Measurements from ENCODE around the gene SLC19A2.
"Not testable (repeated sequence)": the region's sequence is repeated elsewhere in the genome, so short reads cannot be mapped to it uniquely, and the experiment has no call there.

Gene SLC19A2

GRCh38 chr1:169508432-169509338 lies 22.9 kb upstream of the SLC19A2 start:
- DNase-seq (ENCODE audit: low spot score): no peak

- DNase-seq (ENCODE audit: low spot score): no peak
These were observed 21.7 kb upstream of the SLC19A2 start for GRCh38 chr1:169507413-169507812.

GRCh38 chr1:169503601-169504000 lies 17.9 kb upstream of the SLC19A2 start:
- not testable (repeated sequence) for DNase-seq (ENCODE audit: low spot score)

- DNase-seq (ENCODE audit: low spot score): no peak
These were observed 14.1 kb upstream of the SLC19A2 start for GRCh38 chr1:169499807-169500206.

- no peak for DNase-seq (ENCODE audit: low spot score)
These were observed 11.6 kb upstream of the SLC19A2 start for GRCh38 chr1:169497317-169497716.

GRCh38 chr1:169495916-169496315 lies 10.2 kb upstream of the SLC19A2 start:
- no peak for DNase-seq (ENCODE audit: low spot score)

GRCh38 chr1:169495046-169495775 lies 9.5 kb upstream of the SLC19A2 start:
- DNase-seq (ENCODE audit: low spot score): no peak

- DNase-seq (ENCODE audit: low spot score): no peak
These were observed 8.6 kb upstream of the SLC19A2 start for GRCh38 chr1:169494343-169494742.

- no peak for DNase-seq (ENCODE audit: low spot score)
These were observed 7.5 kb upstream of the SLC19A2 start for GRCh38 chr1:169493251-169493650.

GRCh38 chr1:169491845-169492281 lies 6.1 kb upstream of the SLC19A2 start:
- no peak for DNase-seq (ENCODE audit: low spot score)

- DNase-seq (ENCODE audit: low spot score): no peak
These were observed 2.4 kb upstream of the SLC19A2 start for GRCh38 chr1:169488157-169488556.

GRCh38 chr1:169487561-169487960 lies 1.8 kb upstream of the SLC19A2 start:
- no peak for DNase-seq (ENCODE audit: low spot score)

- no peak for DNase-seq (ENCODE audit: low spot score)
These were observed 1.4 kb upstream of the SLC19A2 start for GRCh38 chr1:169487133-169487532.

GRCh38 chr1:169486281-169487051 lies 722 bp upstream of the SLC19A2 start:
- DNase-seq (ENCODE audit: low spot score): peak; percentile 36

- DNase-seq (ENCODE audit: low spot score): peak; percentile 57
These were observed 887 bp downstream of the SLC19A2 start for GRCh38 chr1:169484683-169485430.

- DNase-seq (ENCODE audit: low spot score): no peak
These were observed 1.6 kb downstream of the SLC19A2 start for GRCh38 chr1:169484101-169484500.

- peak; percentile 55 for DNase-seq (ENCODE audit: low spot score)
These were observed 2.2 kb downstream of the SLC19A2 start for GRCh38 chr1:169483500-169483966.

GRCh38 chr1:169479363-169480066 lies 6.2 kb downstream of the SLC19A2 start:
- no peak for DNase-seq (ENCODE audit: low spot score)

- no peak for DNase-seq (ENCODE audit: low spot score)
These were observed 7.6 kb downstream of the SLC19A2 start for GRCh38 chr1:169478094-169478672.

- DNase-seq (ENCODE audit: low spot score): no peak
These were observed 9.8 kb downstream of the SLC19A2 start for GRCh38 chr1:169475806-169476387.

All from AG08396 (cell line).